Caco-2 (cell line): ENCODE results near the gene DAZL. TPM values are rescaled to one million over a fixed set of nuclear protein-coding genes. Genes with fewer than 3 reads are reported as not detected.

ENCODE experiments used
- BruUV-seq: library from RNA; stranded (reverse); fragments of 400-500 nt; replicated peaks from 2 replicates; lab custom pipeline; 2021; lab: Mats Ljungman, UMichigan
- CTCF ChIA-PET: fragments of 300-600 bp; sonication (Branson Sonifier 250); formaldehyde crosslinking; loops from one replicate; lab custom pipeline; 2022; ENCODE audit warnings: antibody characterized with exemption; lab: Charles Lee
- POLR2A ChIA-PET: fragments of 300-600 bp; sonication (Branson Sonifier 250); formaldehyde crosslinking; loops from one replicate; lab custom pipeline; 2022; ENCODE audit warnings: antibody characterized with exemption; lab: Charles Lee
- DNase-seq, 2 experiments: peaks; one replicate each; pipeline versions ENCODE4 v3.0.0 to v3.0.0-alpha.2; 2020 to 2022
- H3K27me3 ChIP-seq: replicated peaks from 2 replicates; pipeline ENCODE4 v1.6.0; 2011; ENCODE audit warnings: low read length; ENCODE audit not compliant: control insufficient read depth, insufficient read depth
- H3K36me3 ChIP-seq: 2 replicates; pipeline ENCODE4 v1.5.1; 2011; ENCODE audit warnings: low read length; ENCODE audit not compliant: control insufficient read depth, insufficient read depth
- H3K4me1 ChIP-seq: fragments of 250-450 bp; sonication (Bioruptor Pico); 2 replicates; pipeline ENCODE4 v1.5.1; 2020; ENCODE audit warnings: mild to moderate bottlenecking
- H3K4me3 ChIP-seq: 2 replicates; pipeline ENCODE4 v1.5.1; 2011; ENCODE audit warnings: low read depth, mild to moderate bottlenecking, control low read depth, low read length
- H3K9me3 ChIP-seq: fragments of 250-450 bp; sonication (Bioruptor Pico); 2 replicates; pipeline ENCODE4 v1.5.1; 2020; ENCODE audit warnings: mild to moderate bottlenecking, moderate library complexity
- H3K27ac Mint-ChIP-seq: one replicate; pipeline ENCODE4 v1.8.0; 2022; ENCODE audit warnings: mixed read lengths; ENCODE audit not compliant: unreplicated experiment
- H3K27me3 Mint-ChIP-seq: one replicate; pipeline ENCODE4 v1.8.0; 2022; ENCODE audit warnings: mixed read lengths; ENCODE audit not compliant: insufficient read depth, unreplicated experiment
- H3K36me3 Mint-ChIP-seq: one replicate; pipeline ENCODE4 v1.8.0; 2022; ENCODE audit warnings: mild to moderate bottlenecking, mixed read lengths; ENCODE audit not compliant: insufficient read depth, unreplicated experiment
- H3K4me1 Mint-ChIP-seq: one replicate; pipeline ENCODE4 v1.8.0; 2022; ENCODE audit warnings: low read depth, mixed read lengths; ENCODE audit not compliant: unreplicated experiment
- H3K4me3 Mint-ChIP-seq: one replicate; pipeline ENCODE4 v1.8.0; 2022; ENCODE audit warnings: mild to moderate bottlenecking, moderate library complexity, mixed read lengths; ENCODE audit not compliant: unreplicated experiment
- H3K9me3 Mint-ChIP-seq: one replicate; pipeline ENCODE4 v1.8.0; 2022; ENCODE audit warnings: mixed read lengths; ENCODE audit not compliant: unreplicated experiment
- CTCF ChIP-seq, 2 experiments: fragments of 200-600 bp in 1 of 2; IDR thresholded peaks; 1 replicate in 1 of 2; 2 replicates in 1 of 2; pipeline versions ENCODE4 v1.5.1 to v1.8.0; 2011 to 2022; ENCODE audit warnings: antibody characterized with exemption in 1 of 2, control low read depth in 1 of 2, inconsistent platforms in 1 of 2, low read depth in 1 of 2, low read length in 1 of 2, mild to moderate bottlenecking in 1 of 2, moderate library complexity in 1 of 2; ENCODE audit not compliant: insufficient read depth in 1 of 2, severe bottlenecking in 1 of 2, unreplicated experiment in 1 of 2
- intact Hi-C: fragments of 100-400 bp; cut with micrococcal nuclease; formaldehyde crosslinking; loops from one replicate; pipeline ENCODE4 v1.10.0; 2022; ENCODE audit not compliant: unreplicated experiment
- total RNA-seq: library from RNA; stranded (reverse); gene quantifications from 2 replicates; pipeline ENCODE4 v1.2.3, GENCODE V29; 2022

DAZL gene
- total RNA-seq, 1 experiment from 2014 or later: not detected

- Mint-ChIP-seq H3K4me1 (no peaks in the 10 kb centered on the region), H3K4me3 (no peak overlapping the region), H3K36me3 (no peaks in the 10 kb centered on the region), H3K27ac (no peak overlapping the region), H3K27me3 (peaks cover 3% of the 10 kb centered on the region), H3K9me3 (no peaks in the 10 kb centered on the region)
- Histone ChIP-seq H3K9me3 (no peaks in the 10 kb centered on the region), H3K27me3 (no peaks in the 10 kb centered on the region), H3K36me3 (no peaks in the 10 kb centered on the region), H3K4me3 (no peak overlapping the region), H3K4me1 (no peaks in the 10 kb centered on the region)
- intact Hi-C loops: no loop called here
- no peak for TF ChIP-seq CTCF (IDR thresholded peaks at IDR 0.05; ENCODE audit: insufficient read depth in 1 of 2, low read depth in 1 of 2, low read length in 1 of 2, severe bottlenecking in 1 of 2, unreplicated experiment in 1 of 2)
- no TSS peak for BruUV-seq
- POLR2A ChIA-PET: no interaction called here
- no peak for DNase-seq
- CTCF ChIA-PET: interaction anchor here (0.5 kb wide), 1 partner anchor 339 kb away, joined by 3 read pairs; no protein-coding TSS in a partner anchor
These were observed 18.1 kb downstream of the DAZL start for GRCh38 chr3:16587047-16587680.

DNA sequence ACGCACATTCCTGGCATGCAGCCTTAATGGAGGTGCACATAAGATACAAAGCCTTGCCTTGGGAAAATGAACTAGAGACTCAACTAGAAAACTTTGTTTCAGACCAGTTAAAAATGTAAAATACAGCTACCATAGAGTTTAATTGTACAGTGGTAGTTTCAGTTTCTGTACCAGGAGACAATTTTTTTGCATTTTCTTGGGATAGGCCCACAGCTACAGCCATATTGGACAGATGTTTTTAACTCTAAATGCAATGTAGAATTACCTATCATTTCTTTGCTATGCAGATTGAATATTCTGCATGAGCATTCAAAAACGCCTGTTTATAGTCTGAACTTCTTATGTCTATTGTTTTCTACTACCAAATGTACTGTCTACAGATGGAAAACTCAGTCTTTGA lies 20.3 kb downstream of the DAZL start:
- CTCF ChIA-PET: no interaction called here
- Mint-ChIP-seq H3K4me1 (no peaks in the 10 kb centered on the region), H3K27me3 (peaks cover 3% of the 10 kb centered on the region), H3K27ac (no peak overlapping the region), H3K9me3 (no peaks in the 10 kb centered on the region), H3K36me3 (no peaks in the 10 kb centered on the region), H3K4me3 (no peak overlapping the region)
- H3K27me3 ChIP-seq: no peaks in the 10 kb centered on the region
- H3K9me3 ChIP-seq: no peaks in the 10 kb centered on the region
- H3K36me3 ChIP-seq: no peaks in the 10 kb centered on the region
- no peak overlapping the region for H3K4me3 ChIP-seq
- no peak for DNase-seq
- TF ChIP-seq CTCF (IDR thresholded peaks at IDR 0.05; ENCODE audit: insufficient read depth in 1 of 2, low read depth in 1 of 2, low read length in 1 of 2, severe bottlenecking in 1 of 2, unreplicated experiment in 1 of 2): no peak
- POLR2A ChIA-PET: no interaction called here
- intact Hi-C loops: no loop called here
- H3K4me1 ChIP-seq: no peaks in the 10 kb centered on the region
- no TSS peak for BruUV-seq

DNA sequence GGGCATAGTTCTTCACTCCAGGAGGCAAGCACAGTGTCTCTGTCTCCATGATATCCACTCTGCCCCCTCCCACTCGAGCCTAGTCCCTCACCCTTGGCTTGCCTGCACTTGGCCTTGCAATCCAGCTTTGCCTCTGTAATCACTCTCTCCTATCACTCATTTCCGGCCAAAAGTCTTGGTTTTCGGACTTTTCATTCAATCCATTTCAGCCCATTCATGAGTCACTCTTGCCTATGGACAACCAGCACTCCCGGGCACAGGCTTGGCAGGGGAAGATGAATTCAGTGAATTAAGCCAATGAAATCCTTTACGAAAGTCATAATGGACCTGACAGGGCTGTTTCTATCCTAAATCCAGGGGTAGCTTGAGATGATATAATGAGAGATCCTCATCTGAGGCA lies 21.7 kb downstream of the DAZL start:
- Histone ChIP-seq H3K4me1 (no peaks in the 10 kb centered on the region), H3K9me3 (no peaks in the 10 kb centered on the region), H3K27me3 (no peaks in the 10 kb centered on the region), H3K36me3 (no peaks in the 10 kb centered on the region), H3K4me3 (no peak overlapping the region)
- Mint-ChIP-seq H3K36me3 (no peaks in the 10 kb centered on the region), H3K4me3 (no peak overlapping the region), H3K9me3 (no peaks in the 10 kb centered on the region), H3K27ac (no peak overlapping the region), H3K4me1 (no peaks in the 10 kb centered on the region), H3K27me3 (peaks cover 8% of the 10 kb centered on the region)
- CTCF ChIA-PET: no interaction called here
- no TSS peak for BruUV-seq
- DNase-seq: no peak
- POLR2A ChIA-PET: no interaction called here
- intact Hi-C loops: no loop called here
- no peak for TF ChIP-seq CTCF (IDR thresholded peaks at IDR 0.05; ENCODE audit: insufficient read depth in 1 of 2, low read depth in 1 of 2, low read length in 1 of 2, severe bottlenecking in 1 of 2, unreplicated experiment in 1 of 2)
